Inflammatory macrophage (primary cell): Measurements from ENCODE around the gene COL19A1.
"Not testable (repeated sequence)": the region's sequence is repeated elsewhere in the genome, so short reads cannot be mapped to it uniquely, and the experiment has no call there.

Source experiments
- DNase-seq, 2 donors: peaks; one replicate each; pipeline ENCODE4 v3.0.0-alpha.2; 2020 to 2022

Gene COL19A1

DNA sequence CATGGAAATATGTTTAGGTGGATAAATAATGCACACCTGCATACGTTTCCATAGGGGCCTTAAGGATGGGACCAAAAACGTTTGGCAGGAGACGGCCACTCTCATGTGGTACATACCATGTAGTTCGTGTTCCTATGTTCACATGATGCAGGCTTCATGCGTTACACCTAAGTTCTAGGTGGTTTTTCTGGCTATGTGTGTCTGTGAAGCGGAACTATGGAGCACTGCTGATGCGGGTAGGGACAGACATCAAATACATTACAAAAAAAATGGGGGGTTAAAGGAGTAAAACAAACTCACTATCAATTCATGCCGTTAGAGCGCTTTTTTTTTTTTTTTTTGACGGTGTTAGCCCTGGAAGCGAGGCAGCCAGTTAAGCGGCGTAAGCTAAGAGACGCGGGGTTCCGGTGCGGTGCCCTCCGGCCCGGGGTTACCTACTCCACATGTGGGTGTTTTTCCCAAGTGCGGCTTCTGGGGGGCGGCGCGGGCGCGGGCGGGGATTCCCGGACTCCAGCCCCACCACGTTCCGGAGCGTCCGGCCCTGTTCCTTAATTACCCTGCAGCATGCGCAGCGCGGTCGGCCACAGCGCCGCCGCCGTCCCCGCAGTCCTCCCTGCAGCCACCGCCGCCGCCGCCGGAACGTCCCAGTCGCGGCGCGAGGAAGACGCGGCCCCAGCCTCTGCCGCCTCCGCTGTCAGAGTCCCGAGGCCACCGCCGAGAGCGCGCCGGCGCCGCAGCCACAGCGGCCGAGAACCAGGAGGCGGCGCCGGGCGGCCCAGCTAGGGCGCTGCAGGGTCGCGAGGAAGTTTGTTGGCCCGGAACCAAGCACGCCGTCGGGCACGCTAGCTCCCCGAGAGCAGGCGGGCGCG is 648 bp downstream of the COL19A1 start:
- DNase-seq, result peak; percentile 34 to 56

DNA sequence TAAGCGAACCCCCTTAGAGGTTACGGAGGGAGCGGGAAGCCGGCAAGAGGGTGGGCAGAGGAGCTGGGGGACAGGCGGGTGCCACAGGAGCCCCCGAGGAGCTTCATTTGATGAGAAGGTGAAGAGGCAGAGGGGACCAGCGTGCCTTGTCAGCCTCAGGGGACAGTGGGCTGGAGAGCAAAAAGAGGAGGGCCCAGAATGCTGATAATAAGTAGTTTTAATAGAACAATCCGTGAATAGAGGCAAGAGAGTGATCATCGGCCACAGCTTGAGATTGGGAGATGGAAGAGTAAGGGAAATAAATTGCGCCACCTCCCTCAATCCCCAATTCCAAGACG is 1.3 kb downstream of the COL19A1 start:
- no peak for DNase-seq

- no peak for DNase-seq
These were observed 2.0 kb downstream of the COL19A1 start for GRCh38 chr6:69868252-69868804.

GRCh38 chr6:69868961-69869360 is 2.6 kb downstream of the COL19A1 start:
- no peak for DNase-seq

DNA sequence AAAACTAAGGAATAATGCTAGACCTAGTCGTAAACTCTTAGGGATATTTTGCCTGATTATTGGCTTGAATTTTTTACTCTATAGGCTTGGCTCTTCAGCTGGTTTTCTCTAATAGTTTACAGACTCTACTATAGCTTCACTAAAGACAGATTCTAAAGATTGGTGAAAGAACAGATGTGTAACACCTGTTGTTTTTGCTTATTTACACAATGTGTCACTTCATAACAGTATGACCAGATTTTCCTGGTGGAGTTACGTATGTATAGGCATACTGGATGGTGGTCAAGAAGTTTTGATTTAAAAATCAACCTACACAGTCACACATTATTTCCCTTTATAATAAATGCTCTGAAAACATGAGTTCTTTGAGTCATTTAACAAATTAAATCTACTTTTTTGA is 4.8 kb downstream of the COL19A1 start:
- no peak for DNase-seq

- DNase-seq, result no peak
These were observed 6.9 kb downstream of the COL19A1 start for GRCh38 chr6:69873291-69873690.

- no peak for DNase-seq
These were observed 9.4 kb downstream of the COL19A1 start for GRCh38 chr6:69875715-69876114.

DNA sequence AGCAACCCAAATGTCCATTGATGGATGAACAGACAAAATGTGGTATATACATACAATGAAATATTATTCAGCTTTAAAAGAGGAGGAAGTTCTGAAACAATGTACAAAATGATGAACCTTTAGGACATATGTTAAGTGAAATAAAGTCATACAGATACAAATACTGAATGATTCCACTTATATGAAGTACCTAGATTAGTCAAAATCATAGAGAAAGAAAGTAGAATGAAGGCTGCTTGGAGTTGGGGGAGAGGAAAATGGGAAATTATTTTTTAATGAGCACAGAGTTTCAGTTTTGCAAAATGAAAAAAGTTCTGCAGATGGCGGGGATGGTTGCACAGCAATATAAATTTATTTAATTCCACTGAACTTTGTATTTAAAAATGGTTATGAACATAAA is 12.4 kb downstream of the COL19A1 start:
- no peak for DNase-seq

DNA sequence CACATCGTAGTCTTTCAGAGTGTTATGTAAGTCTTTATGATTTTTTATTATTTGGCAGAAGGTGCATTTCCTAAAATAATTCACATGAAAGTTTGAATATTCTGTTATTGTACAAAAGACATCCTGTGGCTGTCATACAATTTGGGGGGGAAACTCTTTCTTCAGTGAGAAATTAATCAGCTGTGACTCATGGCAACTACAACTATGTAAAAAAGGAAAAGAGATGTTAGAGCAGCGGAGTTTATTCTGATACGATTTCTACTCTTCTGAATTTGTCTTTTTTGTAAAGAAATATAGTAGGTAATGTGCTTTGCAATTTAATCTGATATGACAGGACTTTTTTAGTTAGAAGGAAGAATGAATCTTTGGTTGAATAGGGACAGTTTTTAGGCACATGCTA is 14.2 kb downstream of the COL19A1 start:
- no peak for DNase-seq

DNA sequence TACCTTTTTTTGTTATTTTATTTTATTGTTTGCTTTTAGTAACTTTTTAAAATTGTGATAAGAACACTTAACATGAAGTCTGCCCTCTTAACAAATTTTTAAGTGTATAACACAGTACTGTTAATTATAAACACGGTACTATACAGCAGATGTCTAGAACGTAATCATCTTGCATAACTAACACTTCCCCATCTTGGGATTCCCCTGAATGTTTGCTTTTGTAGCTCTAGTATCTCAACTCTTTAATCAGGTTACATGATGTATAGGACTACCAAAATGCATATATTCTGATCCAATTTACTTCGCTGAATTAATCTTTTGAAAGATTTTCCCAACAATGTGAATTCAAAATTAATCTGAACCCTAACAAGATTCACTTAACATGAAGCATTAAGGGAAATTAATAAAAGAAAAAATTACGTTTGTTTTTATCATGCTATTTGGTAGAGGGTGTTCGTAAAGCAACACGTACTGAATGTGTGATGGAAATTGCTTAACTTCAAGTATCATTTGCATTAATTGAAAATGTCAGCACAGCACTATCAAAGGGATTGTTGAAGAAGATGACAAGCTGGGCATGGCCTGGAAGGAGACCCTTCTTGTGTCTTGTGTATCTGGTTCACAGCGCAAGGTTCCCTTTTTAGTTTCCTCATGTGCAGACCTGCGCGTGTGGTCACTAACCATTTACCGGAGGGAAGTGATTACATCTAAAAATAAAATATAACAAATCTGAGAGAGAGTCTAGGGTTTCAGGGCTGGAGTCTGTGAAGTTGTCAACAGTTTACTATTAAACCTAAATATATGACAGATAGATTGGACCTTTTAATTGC is 15.2 kb downstream of the COL19A1 start:
- peak in 1 of 2 donors; percentile 19 for DNase-seq

DNA sequence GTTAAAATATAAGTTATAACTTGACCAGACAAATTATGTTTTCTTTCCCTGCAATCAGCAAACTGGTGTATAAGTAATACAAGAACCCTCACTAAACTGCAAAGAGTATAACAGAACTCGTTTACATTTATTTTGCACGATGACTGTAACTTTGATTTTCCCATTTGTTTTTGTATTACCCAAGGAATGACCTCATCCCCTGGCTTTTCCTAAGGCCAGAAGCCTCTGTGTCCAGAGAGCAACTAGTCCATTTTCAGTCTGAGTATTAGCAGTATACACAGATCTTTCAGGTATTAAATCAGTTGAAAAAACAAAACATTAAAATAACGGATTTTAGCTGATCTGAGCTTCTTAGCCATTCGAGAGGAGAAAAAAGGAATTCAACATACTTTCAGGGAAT is 17.2 kb downstream of the COL19A1 start:
- DNase-seq, result no peak

DNA sequence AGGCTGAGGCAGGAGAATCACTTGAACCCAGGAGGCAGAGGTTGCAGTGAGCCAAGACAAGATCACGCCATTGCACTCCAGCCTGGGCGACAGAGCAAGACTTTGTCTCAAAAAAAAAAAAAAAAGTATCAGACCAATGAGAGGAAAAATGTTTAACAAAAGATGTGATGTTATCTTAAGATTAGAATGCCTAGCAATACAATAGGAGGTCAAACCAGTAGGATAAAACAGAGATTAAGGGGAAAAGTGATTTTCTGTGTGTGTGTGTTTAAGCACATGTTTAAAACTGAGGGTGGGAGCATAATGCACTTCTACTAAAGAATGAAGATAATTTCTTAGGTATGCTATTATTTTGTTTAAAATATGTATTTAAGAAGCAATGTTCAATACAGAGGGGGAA is 17.9 kb downstream of the COL19A1 start:
- no peak for DNase-seq

GRCh38 chr6:69887026-69887425 is 20.7 kb downstream of the COL19A1 start:
- no peak for DNase-seq

- no peak for DNase-seq
These were observed 21.5 kb downstream of the COL19A1 start for GRCh38 chr6:69887714-69888345.

DNA sequence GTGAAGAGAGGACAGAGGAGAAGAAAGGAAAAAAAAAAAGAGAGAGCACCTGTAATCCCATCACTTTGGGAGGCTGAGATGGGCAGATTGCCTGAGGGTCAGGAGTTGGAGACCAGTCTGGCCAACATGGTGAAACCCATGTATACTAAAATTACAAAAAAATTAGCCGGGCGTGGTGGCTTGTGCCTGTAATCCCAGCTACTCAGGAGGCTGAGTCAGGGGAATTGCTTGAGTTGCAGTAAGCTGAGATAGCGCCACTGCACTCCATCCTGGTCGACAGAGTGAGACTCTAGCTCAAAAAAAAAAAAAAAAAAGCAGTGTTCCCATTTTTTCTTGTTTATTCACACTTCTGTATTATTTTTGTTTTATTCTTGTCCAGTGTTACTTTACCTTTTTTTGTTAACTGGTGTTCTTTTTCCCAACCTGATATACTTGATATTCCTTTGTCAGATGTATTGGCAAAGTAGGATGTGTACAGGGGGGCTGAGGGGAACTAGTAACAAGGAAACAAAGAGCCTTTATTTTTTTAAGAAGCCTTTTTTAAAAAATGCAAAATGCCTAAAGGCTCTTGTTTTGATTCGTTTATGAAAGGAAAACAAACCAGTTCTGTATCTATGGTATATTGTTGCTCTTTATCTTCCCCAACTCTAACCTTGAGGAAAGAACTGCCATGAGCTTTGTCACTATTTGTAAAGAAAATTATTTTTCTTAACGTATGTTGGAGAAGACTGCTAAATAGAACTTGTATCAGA is 22.3 kb downstream of the COL19A1 start:
- no peak for DNase-seq

GRCh38 chr6:69889234-69889974 is 23.0 kb downstream of the COL19A1 start:
- not testable (repeated sequence) for DNase-seq

DNA sequence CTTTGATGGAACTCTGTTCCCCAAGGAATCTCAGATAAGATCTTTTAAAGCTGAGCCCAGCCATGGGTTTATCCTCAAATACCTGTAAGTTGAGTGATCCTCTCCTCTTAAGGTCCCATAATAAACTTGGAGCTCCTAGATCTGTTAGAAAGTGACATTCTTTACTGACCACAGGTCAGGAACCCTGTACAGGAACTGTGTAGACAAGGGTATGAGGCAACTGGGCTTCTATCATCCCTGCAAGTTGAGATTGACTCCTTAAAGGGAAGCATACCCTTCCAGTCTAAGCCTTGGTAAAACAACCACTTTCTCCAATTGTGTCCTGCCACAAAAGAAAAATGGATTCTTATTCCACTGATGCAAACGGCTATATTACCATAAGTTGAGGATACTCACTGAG is 26.2 kb downstream of the COL19A1 start:
- DNase-seq, result not testable (repeated sequence)

- not testable (repeated sequence) for DNase-seq
These were observed 26.9 kb downstream of the COL19A1 start for GRCh38 chr6:69893266-69893665.

DNA sequence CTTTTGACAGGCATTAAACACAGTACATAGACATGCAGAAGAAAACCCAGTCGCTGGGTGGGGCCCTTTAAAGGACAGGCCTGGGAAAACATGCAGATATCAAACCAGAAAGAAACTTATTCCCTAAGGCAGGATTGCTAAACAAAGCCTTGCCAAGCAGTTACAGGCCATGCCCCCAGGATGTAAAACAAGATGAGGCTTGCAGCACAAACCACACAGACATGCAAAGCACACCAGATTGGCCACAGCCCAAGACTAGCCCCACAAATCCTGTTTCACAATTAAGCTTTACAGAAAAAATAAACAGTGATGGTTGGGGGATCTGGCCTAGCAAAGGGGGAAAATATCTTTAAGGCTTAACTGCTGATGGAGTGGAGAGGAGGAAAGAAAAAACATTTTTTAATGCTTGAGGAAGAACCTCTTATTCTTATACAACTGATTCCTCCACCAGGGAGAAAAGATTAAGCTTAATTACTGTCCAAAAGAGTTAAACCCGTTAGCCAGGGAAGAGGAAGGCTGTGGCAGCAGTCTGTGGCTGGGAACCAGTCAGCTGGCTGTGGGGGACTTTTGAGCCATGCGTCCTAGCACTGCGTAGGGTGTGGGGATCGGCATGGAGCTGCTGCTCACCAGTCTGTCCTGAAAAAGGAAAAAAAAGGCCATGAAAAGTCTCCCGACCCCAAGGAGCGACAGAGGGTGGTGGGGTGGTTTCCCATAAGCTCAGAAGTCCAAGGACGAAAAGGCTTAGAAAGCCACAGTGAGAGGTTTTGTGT is 28.4 kb downstream of the COL19A1 start:
- DNase-seq, result no peak

DNA sequence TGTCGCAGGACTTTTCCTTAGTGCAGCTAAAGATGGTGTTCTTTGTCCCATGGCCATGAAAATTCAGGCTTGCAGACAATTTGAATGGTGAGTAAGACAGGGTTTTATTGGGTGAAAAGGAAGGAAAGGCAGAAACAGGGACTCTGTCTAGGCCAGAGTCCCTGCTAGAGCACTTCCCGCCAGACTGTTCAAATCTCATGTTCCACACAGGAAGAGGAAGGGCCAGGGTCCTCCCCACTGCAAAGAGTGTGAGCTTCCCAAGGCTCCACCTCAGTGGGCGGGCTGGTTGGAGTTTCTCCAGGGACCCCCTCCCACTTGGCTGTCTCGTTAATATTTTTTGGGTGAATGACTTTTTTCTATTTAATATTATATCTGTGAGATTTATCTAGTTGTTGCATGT is 29.0 kb downstream of the COL19A1 start:
- DNase-seq, result no peak

DNA sequence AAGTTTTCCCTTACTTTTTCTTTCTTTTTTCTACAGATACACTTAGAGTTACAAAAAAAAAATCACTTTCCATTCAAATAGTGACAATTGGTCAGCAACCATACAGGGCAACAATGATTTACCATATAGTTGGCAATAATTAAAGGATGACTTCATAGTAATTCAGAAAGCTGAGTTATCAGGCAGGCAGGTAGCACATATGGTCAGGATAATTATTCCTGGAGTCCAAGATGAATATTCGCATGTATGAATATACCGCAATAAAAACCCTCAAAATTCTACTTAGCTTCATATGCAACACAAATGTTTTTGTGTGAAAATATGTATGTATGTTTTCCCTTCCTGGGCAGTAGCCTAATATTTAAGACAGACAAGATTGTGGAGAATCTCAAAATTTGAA is 34.5 kb downstream of the COL19A1 start:
- no peak for DNase-seq
